Right renal pelvis (tissue), 4 donors: ENCODE measurements around the gene TMEM87B. TPM values are rescaled to one million over a fixed set of nuclear protein-coding genes. Genes with fewer than 3 reads are reported as not detected.

Experiments
- DNase-seq, 4 donors: peaks; one replicate each; pipeline ENCODE4 v3.0.0-alpha.2; 2013; ENCODE audit warnings: low read depth in 4 of 4, low spot score in 3 of 4, missing footprints in 1 of 4
- polyA plus RNA-seq, 4 donors: library from polyadenylated mRNA; unstranded; fragments of 120-200 nt; gene quantifications; one replicate each; pipeline ENCODE4 v1.2.1, GENCODE V29; 2013; ENCODE audit not compliant: insufficient read length in 4 of 4

Gene TMEM87B
- polyA plus RNA-seq, 4 donors: 18.7 to 33.3 (median 22.2) TPM

DNA sequence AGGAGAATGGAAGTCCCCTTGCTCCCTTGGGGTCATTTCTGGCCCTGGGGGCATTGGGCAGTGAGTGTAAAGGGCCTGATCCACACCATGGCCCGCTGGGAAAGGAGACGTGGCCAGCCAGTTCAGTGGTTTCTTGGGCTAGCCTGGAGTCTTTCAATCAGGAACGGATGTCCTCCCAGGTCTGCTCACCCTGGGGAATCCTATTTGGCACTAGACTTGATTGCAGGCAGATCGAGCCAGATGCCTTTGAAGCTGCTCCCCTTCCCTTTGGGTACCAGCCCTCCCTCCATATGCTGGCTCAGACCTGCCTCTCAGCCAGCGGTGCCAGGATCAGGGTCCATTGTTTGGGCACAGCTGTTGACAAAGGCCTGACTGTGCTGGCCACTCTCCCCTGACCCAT, 94.1 kb downstream of the TMEM87B start:
- no peak for DNase-seq

- no peak for DNase-seq
These were observed 94.9 kb downstream of the TMEM87B start for GRCh38 chr2:112149866-112150435.

- no peak for DNase-seq
These were observed 95.4 kb downstream of the TMEM87B start for GRCh38 chr2:112150447-112150846.

DNA sequence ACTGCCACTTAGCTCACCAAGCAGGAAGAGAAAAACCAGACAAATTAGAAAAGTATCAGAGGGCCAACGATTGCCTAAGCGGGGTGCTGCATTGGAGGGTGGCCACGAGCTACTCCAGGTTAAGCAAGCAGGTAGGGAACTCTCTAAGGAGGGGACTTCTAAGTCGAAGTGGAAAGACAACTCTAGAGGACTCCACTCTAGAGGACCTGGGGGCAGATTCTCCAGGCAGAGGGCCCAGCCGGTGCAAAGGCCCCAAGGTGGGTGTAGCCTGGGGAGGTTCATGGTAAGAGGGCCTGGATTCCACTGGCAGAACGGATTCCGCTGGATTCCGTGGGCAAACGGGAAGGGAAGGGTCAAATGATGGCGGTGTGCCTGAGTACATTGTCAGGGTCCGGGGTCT, 95.8 kb downstream of the TMEM87B start:
- no peak for DNase-seq

DNA sequence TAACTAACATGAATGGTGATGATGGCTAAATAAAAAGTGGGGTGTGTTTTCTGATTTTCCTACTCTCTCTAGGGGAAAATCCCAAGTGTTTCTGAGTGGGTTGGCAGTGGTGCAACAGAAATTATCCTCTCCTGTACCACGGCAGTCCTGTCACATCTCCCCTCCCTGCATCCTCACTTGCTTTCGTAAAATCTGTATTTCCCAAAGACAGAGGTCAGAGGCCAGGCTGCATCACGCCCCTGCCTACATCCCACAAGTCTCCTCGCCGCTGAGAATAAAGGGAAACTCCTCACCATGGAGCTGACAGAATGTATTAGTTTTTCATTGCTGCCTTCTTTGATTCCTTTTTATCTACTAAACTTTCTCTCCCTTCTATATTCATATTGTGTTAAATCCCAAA, 96.2 kb downstream of the TMEM87B start:
- DNase-seq: no peak

DNA sequence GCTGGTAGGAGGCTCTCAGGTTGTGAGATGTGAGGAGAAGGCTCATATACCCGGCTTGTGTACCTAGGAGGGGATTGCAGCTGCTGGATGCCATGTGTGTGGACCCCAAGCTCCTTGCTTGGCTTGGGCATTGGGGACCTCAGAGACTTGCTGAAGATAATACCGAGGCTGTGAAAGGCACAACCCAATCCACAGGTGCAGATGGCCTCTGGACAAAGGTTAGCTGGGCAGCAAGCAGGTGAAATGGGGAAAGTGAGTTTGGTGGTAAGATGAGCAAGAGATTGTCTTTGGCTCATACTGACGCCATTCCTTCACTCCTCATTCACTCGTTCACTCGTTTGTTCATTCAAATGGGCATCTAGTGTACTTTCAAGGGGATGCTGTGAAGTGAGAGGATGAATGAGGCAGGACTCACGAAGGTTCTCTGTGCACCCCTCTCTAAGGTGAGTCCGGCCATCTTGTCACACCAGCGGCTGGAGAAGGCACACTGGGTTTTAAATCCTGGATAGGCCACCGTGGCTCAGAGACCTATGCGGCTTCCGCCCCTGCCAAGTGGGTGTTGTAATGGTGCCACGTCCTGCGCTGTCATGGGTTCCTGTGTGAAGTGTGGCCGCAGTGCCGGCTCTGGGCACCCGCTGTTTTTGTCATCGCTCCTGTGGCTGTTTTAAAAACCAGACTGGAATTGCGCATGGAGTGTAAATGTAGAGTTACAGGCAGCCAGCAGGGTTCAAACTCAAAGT, 96.8 kb downstream of the TMEM87B start:
- no peak for DNase-seq

DNA sequence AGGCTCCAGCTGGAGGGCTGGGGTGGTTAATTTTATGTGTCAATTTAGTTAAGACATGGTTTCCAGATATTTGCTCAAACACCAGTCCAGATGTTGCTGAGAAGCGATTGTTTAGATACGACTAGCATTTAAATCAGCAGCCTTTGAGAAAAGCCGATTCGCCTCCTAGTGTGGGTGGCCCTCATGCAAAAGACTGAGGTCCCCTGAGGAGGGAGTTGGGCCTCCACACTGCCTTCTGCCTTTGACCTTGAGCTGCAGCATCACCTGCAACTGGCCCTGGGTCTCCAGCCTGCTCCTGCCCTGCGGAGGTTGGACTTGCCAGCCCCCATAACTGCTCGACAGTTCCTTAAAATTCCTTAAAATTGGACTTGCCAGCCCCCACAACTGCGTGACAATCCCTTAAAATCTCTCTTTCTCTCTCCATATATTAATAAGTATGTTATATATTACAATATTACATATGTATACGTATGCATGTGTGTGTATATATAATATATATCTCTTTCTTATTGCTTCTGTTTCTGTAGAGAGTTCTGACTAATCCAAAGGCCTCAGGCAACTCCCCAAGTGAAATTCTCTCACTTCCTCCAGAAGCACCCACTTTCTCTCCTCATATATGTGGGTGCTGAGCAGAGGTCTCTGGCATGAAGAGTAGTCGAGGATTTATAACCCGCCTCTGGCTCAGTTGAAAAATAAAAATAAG, 97.6 kb downstream of the TMEM87B start:
- DNase-seq: no peak

- DNase-seq: no peak
These were observed 98.1 kb downstream of the TMEM87B start for GRCh38 chr2:112153179-112153490.

DNA sequence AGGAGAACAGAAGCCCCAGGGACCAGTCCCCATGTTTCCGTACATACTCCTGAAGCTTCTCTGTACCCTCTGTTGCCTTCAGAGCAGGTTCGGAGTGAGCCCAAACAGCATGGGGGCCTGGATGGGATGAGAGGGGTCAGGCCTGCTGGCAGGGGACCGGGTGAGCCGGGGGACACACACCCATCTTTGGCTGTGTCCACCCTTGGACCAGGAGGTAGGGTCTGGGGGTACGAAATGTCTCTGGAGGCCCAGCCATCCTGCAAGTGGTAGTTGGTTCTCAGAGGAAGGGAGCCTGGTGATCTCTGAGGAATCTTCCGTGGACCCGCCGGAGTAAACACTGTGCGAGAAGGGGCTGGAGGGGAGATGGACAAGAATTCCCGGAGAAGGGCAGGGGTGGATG, 98.4 kb downstream of the TMEM87B start:
- DNase-seq: no peak

GRCh38 chr2:112154246-112155117, 99.4 kb downstream of the TMEM87B start:
- DNase-seq: no peak

- no peak for DNase-seq
These were observed 100.5 kb downstream of the TMEM87B start for GRCh38 chr2:112155331-112156151.

GRCh38 chr2:112156152-112156986, 101.3 kb downstream of the TMEM87B start:
- no peak for DNase-seq

- no peak for DNase-seq
These were observed 102.4 kb downstream of the TMEM87B start for GRCh38 chr2:112157472-112157871.

DNA sequence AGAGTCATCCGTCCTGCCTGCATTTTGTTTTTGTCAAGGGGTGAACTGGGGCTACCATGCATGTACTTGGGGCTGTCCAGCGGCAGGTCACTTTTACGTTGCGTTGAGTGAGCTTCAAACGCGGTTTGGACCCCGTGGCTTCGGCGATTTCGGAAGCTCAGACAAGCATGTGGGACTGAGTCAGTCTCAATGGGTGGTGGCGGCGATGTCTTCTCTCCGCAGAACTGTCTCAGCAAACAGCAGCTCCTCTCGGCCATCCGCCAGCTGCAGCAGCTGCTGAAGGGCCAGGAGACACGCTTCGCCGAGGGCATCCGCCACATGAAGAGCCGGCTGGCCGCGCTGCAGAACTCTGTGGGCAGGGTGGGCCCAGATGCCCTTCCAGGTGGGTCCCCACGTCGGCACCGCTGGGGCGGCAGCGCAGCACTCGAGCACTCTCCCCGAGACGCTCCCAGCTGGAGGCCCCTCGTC, 104.4 kb downstream of the TMEM87B start:
- no peak for DNase-seq

DNA sequence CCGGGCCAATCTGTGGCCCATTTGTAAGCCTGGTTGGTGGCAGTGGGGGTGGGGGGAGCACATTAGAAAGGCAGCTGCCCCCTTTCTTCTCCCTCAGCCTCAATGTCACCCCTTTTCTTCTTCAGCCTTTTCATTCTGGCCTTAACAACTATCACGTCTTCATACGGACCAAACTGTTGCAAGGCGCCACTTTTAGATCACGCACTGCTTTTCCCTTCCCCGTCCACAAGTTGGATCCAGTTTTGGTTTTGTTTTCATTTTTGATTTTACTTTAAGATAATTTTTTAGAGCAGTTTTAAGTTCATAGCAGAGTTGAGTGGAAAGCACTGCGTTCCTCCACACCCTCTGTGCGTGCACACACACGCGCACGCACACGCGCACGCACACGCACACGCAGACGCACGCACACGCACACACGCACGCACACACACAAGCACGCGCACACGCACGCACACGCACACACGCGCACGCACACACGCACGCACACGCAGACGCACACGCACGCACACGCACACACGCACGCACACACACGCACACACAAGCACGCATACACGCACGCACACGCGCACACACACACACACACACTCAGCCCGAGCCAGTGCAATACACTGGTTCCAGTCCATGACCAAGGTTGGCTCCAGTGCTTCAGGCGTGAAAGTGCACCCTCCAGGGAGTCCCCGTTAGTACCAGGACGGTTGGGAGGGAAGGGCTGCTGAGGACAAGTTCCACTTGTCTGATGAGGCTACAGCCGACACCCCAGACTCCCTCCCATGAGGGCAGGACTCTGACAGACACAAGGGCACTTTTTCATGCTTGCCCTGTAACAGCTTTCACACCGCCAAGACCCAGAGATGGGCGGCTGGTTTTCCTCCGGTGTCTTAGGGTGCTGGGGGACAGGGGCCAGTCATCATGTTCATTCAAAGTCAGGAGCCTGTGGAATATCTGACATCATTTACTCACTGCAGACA, 105.5 kb downstream of the TMEM87B start:
- DNase-seq: no peak

- no peak for DNase-seq
These were observed 106.5 kb downstream of the TMEM87B start for GRCh38 chr2:112161431-112162145.

GRCh38 chr2:112162341-112162740, 107.3 kb downstream of the TMEM87B start:
- no peak for DNase-seq
